Measurements from ENCODE around the gene UQCC2. TPM values are rescaled to one million over a fixed set of nuclear protein-coding genes. Genes with fewer than 3 reads are reported as not detected.

UQCC2 gene
- total RNA-seq, 1 donor from 2014 or later, result 137 TPM

- H3K4me3 Mint-ChIP-seq, result no peak overlapping the region
- intact Hi-C loops (cut with micrococcal nuclease), result no loop called here
- DNase-seq, result no peak
- no peaks in the 10 kb centered on the region for H3K36me3 Mint-ChIP-seq (ENCODE audit: low read depth)
- H3K4me1 Mint-ChIP-seq, result peaks cover 3% of the 10 kb centered on the region
- no peaks in the 10 kb centered on the region for H3K9me3 Mint-ChIP-seq
- no peak overlapping the region for H3K27ac Mint-ChIP-seq
- peaks cover 5% of the 10 kb centered on the region for H3K27me3 Mint-ChIP-seq
Measured at GRCh38 chr6:33748841-33749240, 37.3 kb upstream of the UQCC2 start.

GRCh38 chr6:33747823-33748222 is 36.3 kb upstream of the UQCC2 start:
- no peaks in the 10 kb centered on the region for H3K9me3 Mint-ChIP-seq
- intact Hi-C loops (cut with micrococcal nuclease), result no loop called here
- H3K27ac Mint-ChIP-seq, result no peak overlapping the region
- H3K27me3 Mint-ChIP-seq, result peaks cover 7% of the 10 kb centered on the region
- peaks cover 3% of the 10 kb centered on the region for H3K4me1 Mint-ChIP-seq
- DNase-seq, result no peak
- H3K36me3 Mint-ChIP-seq (ENCODE audit: low read depth), result no peaks in the 10 kb centered on the region
- H3K4me3 Mint-ChIP-seq, result no peak overlapping the region

- H3K27ac Mint-ChIP-seq, result no peak within 1 kb of the TSS
- intact Hi-C loops (cut with micrococcal nuclease), result no loop called here
- no peak within 1 kb of the TSS for H3K4me3 Mint-ChIP-seq
- peaks cover 13% of the 10 kb centered on the region for H3K27me3 Mint-ChIP-seq
- no peaks in the 10 kb centered on the region for H3K36me3 Mint-ChIP-seq (ENCODE audit: low read depth)
- peaks cover 3% of the 10 kb centered on the region for H3K4me1 Mint-ChIP-seq
- H3K9me3 Mint-ChIP-seq, result no peaks in the 10 kb centered on the region
- DNase-seq, result no peak
Measured at GRCh38 chr6:33746651-33747100, 35.2 kb upstream of the UQCC2 start, which contains the start of gene IP6K3. IP6K3 (minus strand) TSS chr6:33746905; CDS start chr6:33735476, 11,429 bp downstream.

GRCh38 chr6:33746036-33746600 is 34.6 kb upstream of the UQCC2 start:
- peaks cover 3% of the 10 kb centered on the region for H3K4me1 Mint-ChIP-seq
- H3K4me3 Mint-ChIP-seq, result no peak overlapping the region
- no peak overlapping the region for H3K27ac Mint-ChIP-seq

GRCh38 chr6:33745548-33745947 is 34.0 kb upstream of the UQCC2 start:
- Mint-ChIP-seq H3K27ac (no peak overlapping the region), H3K9me3 (no peaks in the 10 kb centered on the region), H3K36me3 (ENCODE audit: low read depth) (no peaks in the 10 kb centered on the region), H3K4me3 (no peak overlapping the region), H3K4me1 (peaks cover 3% of the 10 kb centered on the region), H3K27me3 (peaks cover 15% of the 10 kb centered on the region)
- no peak for DNase-seq
- intact Hi-C loops (cut with micrococcal nuclease), result no loop called here

More at GRCh38 chr6:33746036-33746600, 34.6 kb upstream of the UQCC2 start:
- intact Hi-C loops (cut with micrococcal nuclease), result no loop called here
- Mint-ChIP-seq H3K9me3 (no peaks in the 10 kb centered on the region), H3K36me3 (ENCODE audit: low read depth) (no peaks in the 10 kb centered on the region), H3K27me3 (peaks cover 14% of the 10 kb centered on the region)
- DNase-seq, result no peak

- intact Hi-C loops (cut with micrococcal nuclease), result loop anchor here (1.0 kb wide), 1 partner anchor 409 kb away; no protein-coding TSS in a partner anchor
- Mint-ChIP-seq H3K4me1 (peaks cover 3% of the 10 kb centered on the region), H3K9me3 (no peaks in the 10 kb centered on the region), H3K36me3 (ENCODE audit: low read depth) (no peaks in the 10 kb centered on the region), H3K27ac (no peak overlapping the region), H3K27me3 (peaks cover 15% of the 10 kb centered on the region), H3K4me3 (no peak overlapping the region)
- DNase-seq, result no peak
Measured at GRCh38 chr6:33744895-33745546, 33.5 kb upstream of the UQCC2 start.

- Mint-ChIP-seq H3K27ac (no peak overlapping the region), H3K36me3 (ENCODE audit: low read depth) (no peaks in the 10 kb centered on the region), H3K27me3 (peaks cover 15% of the 10 kb centered on the region), H3K4me1 (peaks cover 3% of the 10 kb centered on the region), H3K9me3 (no peaks in the 10 kb centered on the region), H3K4me3 (no peak overlapping the region)
- intact Hi-C loops (cut with micrococcal nuclease), result loop anchor here (1.0 kb wide), 1 partner anchor 410 kb away; no protein-coding TSS in a partner anchor
- DNase-seq, result peak; percentile 92
Measured at GRCh38 chr6:33744001-33744848, 32.7 kb upstream of the UQCC2 start.

- H3K9me3 Mint-ChIP-seq, result no peaks in the 10 kb centered on the region
- no peak overlapping the region for H3K4me3 Mint-ChIP-seq
- no peaks in the 10 kb centered on the region for H3K36me3 Mint-ChIP-seq (ENCODE audit: low read depth)
- intact Hi-C loops (cut with micrococcal nuclease), result no loop called here
- no peak for DNase-seq
- no peak overlapping the region for H3K27ac Mint-ChIP-seq
- peaks cover 15% of the 10 kb centered on the region for H3K27me3 Mint-ChIP-seq
- peaks cover 3% of the 10 kb centered on the region for H3K4me1 Mint-ChIP-seq
Measured at GRCh38 chr6:33742837-33743236, 31.3 kb upstream of the UQCC2 start.

- intact Hi-C loops (cut with micrococcal nuclease), result no loop called here
- peaks cover 3% of the 10 kb centered on the region for H3K4me1 Mint-ChIP-seq
- no peaks in the 10 kb centered on the region for H3K36me3 Mint-ChIP-seq (ENCODE audit: low read depth)
- no peak for DNase-seq
- H3K27ac Mint-ChIP-seq, result no peak overlapping the region
- H3K4me3 Mint-ChIP-seq, result no peak overlapping the region
- no peaks in the 10 kb centered on the region for H3K9me3 Mint-ChIP-seq
- H3K27me3 Mint-ChIP-seq, result peaks cover 13% of the 10 kb centered on the region
Measured at GRCh38 chr6:33742092-33742491, 30.6 kb upstream of the UQCC2 start.

- Mint-ChIP-seq H3K4me3 (no peak overlapping the region), H3K27me3 (peaks cover 13% of the 10 kb centered on the region), H3K9me3 (no peaks in the 10 kb centered on the region), H3K27ac (no peak overlapping the region), H3K4me1 (peaks cover 3% of the 10 kb centered on the region), H3K36me3 (ENCODE audit: low read depth) (no peaks in the 10 kb centered on the region)
- no peak for DNase-seq
- intact Hi-C loops (cut with micrococcal nuclease), result no loop called here
Measured at GRCh38 chr6:33740794-33741193, 29.3 kb upstream of the UQCC2 start.

GRCh38 chr6:33740204-33740608 is 28.7 kb upstream of the UQCC2 start:
- no peaks in the 10 kb centered on the region for H3K36me3 Mint-ChIP-seq (ENCODE audit: low read depth)
- H3K9me3 Mint-ChIP-seq, result no peaks in the 10 kb centered on the region
- no peak overlapping the region for H3K27ac Mint-ChIP-seq
- intact Hi-C loops (cut with micrococcal nuclease), result no loop called here
- peaks cover 13% of the 10 kb centered on the region for H3K27me3 Mint-ChIP-seq
- no peak overlapping the region for H3K4me3 Mint-ChIP-seq
- no peak for DNase-seq
- H3K4me1 Mint-ChIP-seq, result peaks cover 3% of the 10 kb centered on the region

- DNase-seq, result no peak
- Mint-ChIP-seq H3K4me3 (no peak overlapping the region), H3K27ac (no peak overlapping the region), H3K36me3 (ENCODE audit: low read depth) (no peaks in the 10 kb centered on the region), H3K27me3 (peaks cover 13% of the 10 kb centered on the region), H3K4me1 (peaks cover 3% of the 10 kb centered on the region), H3K9me3 (no peaks in the 10 kb centered on the region)
- intact Hi-C loops (cut with micrococcal nuclease), result no loop called here
Measured at GRCh38 chr6:33739571-33739970, 28.1 kb upstream of the UQCC2 start.

- Mint-ChIP-seq H3K36me3 (ENCODE audit: low read depth) (no peaks in the 10 kb centered on the region), H3K4me1 (no peaks in the 10 kb centered on the region), H3K27me3 (peaks cover 10% of the 10 kb centered on the region), H3K9me3 (no peaks in the 10 kb centered on the region), H3K4me3 (no peak overlapping the region), H3K27ac (no peak overlapping the region)
- no peak for DNase-seq
- intact Hi-C loops (cut with micrococcal nuclease), result no loop called here
Measured at GRCh38 chr6:33738879-33739278, 27.4 kb upstream of the UQCC2 start.

- Mint-ChIP-seq H3K9me3 (no peaks in the 10 kb centered on the region), H3K27me3 (peaks cover 10% of the 10 kb centered on the region), H3K4me1 (no peaks in the 10 kb centered on the region), H3K4me3 (no peak overlapping the region), H3K27ac (no peak overlapping the region), H3K36me3 (ENCODE audit: low read depth) (no peaks in the 10 kb centered on the region)
- DNase-seq, result no peak
- intact Hi-C loops (cut with micrococcal nuclease), result no loop called here
Measured at GRCh38 chr6:33738153-33738552, 26.7 kb upstream of the UQCC2 start.
